Prostate gland (tissue), 2 donors: Measurements from ENCODE around the gene LRRC4C. TPM values are rescaled to one million over a fixed set of nuclear protein-coding genes. Genes with fewer than 3 reads are reported as not detected.

Experiments used
- DNase-seq: peaks from one replicate; pipeline ENCODE4 v3.0.0-alpha.2; 2019; ENCODE audit warnings: low spot score
- H3K27ac ChIP-seq, 2 donors: fragments of 200-600 bp; sonication (generic); 2 replicates each; pipeline ENCODE4 v1.5.1; 2017 to 2019
- H3K27me3 ChIP-seq: fragments of 200-600 bp; sonication (generic); replicated peaks from 2 replicates; pipeline ENCODE4 v1.5.1; 2019; ENCODE audit not compliant: insufficient read depth
- H3K36me3 ChIP-seq, 2 donors: fragments of 200-600 bp; sonication (generic); 1 replicate in 1 of 2; 2 replicates in 1 of 2; pipeline versions ENCODE4 v1.5.1 to v1.8.1; 2017 to 2019
- H3K4me1 ChIP-seq: fragments of 200-600 bp; sonication (generic); replicated peaks from 2 replicates; pipeline ENCODE4 v1.5.1; 2019
- H3K4me3 ChIP-seq, 2 donors: fragments of 200-600 bp; sonication (generic); 2 replicates each; pipeline ENCODE4 v1.5.1; 2017 to 2019
- H3K9me3 ChIP-seq: fragments of 200-600 bp; sonication (generic); 2 replicates; pipeline ENCODE4 v1.5.1; 2017
- POLR2A ChIP-seq: fragments of 450-650 bp; IDR thresholded peaks from one replicate; pipeline ENCODE4 v1.6.1; 2016; ENCODE audit warnings: antibody characterized with exemption, mild to moderate bottlenecking
- POLR2AphosphoS5 ChIP-seq: sonication (generic); formaldehyde crosslinking; IDR thresholded peaks from one replicate; pipeline ENCODE4 v1.6.1; 2017; ENCODE audit warnings: antibody characterized with exemption
- WGBS: methylation state at CpG from one replicate; pipeline ENCODE4 v1.1.5; 2018; 5-methylcytosine and 5-hydroxymethylcytosine counted together
- intact Hi-C: fragments of 100-400 bp; cut with DNase I; formaldehyde crosslinking; loops from one replicate; pipeline ENCODE4 v1.14.2; 2022
- total RNA-seq, 2 donors: library from RNA; depleted of rRNA; stranded (reverse); fragments of >200 nt; gene quantifications; one replicate each; pipeline ENCODE4 v1.1.0, GENCODE V29; 2016
- TF ChIP-seq, protein P1 (sequence below), 4 experiments: fragments of 200-600 bp in 2 of 4; fragments of 450-650 bp in 2 of 4; sonication (generic) in 2 of 4; IDR thresholded peaks; 1 replicate in 3 of 4; 2 replicates in 1 of 4; pipeline ENCODE4 v1.5.1; 2016 to 2019; ENCODE audit warnings: antibody characterized with exemption in 4 of 4, mild to moderate bottlenecking in 2 of 4, moderate library complexity in 2 of 4

LRRC4C gene
- total RNA-seq, 2 donors from 2014 or later: 0.28 TPM; not detected in 1

DNA sequence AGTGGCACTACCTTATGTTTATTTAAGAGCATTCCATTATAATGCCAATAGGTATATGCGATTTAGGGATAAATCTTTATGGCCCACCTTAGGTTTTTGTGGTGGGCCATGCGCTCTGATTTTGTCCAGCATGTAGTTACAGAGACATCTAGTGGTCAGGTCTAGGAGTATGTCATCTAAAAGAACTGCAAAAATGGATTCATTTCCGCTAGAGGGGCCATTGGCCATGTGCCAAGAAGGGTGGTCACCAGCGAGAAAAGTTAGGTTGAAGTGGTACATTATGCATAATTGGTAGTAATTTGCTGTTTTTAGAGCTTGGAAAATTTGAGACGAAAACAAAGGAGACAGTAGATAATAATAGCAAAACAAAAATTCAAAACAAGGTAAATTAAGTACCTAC lies 27.7 kb downstream of the LRRC4C start:
- H3K27ac ChIP-seq: no peak overlapping the region
- intact Hi-C loops: no loop called here
- H3K27me3 ChIP-seq: no peaks in the 10 kb centered on the region
- no peaks in the 10 kb centered on the region for H3K4me1 ChIP-seq
- H3K4me3 ChIP-seq: no peak overlapping the region
- TF ChIP-seq, protein P1, sequence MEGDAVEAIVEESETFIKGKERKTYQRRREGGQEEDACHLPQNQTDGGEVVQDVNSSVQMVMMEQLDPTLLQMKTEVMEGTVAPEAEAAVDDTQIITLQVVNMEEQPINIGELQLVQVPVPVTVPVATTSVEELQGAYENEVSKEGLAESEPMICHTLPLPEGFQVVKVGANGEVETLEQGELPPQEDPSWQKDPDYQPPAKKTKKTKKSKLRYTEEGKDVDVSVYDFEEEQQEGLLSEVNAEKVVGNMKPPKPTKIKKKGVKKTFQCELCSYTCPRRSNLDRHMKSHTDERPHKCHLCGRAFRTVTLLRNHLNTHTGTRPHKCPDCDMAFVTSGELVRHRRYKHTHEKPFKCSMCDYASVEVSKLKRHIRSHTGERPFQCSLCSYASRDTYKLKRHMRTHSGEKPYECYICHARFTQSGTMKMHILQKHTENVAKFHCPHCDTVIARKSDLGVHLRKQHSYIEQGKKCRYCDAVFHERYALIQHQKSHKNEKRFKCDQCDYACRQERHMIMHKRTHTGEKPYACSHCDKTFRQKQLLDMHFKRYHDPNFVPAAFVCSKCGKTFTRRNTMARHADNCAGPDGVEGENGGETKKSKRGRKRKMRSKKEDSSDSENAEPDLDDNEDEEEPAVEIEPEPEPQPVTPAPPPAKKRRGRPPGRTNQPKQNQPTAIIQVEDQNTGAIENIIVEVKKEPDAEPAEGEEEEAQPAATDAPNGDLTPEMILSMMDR (IDR thresholded peaks at IDR 0.05): no peak
- no peak for TF ChIP-seq POLR2A
- TF ChIP-seq POLR2AphosphoS5: no peak
- no peaks in the 10 kb centered on the region for H3K9me3 ChIP-seq
- WGBS: 46% methylated on average over 5 of the region's 5 CpGs
- H3K36me3 ChIP-seq: no peaks in the 10 kb centered on the region
- DNase-seq: no peak

DNA sequence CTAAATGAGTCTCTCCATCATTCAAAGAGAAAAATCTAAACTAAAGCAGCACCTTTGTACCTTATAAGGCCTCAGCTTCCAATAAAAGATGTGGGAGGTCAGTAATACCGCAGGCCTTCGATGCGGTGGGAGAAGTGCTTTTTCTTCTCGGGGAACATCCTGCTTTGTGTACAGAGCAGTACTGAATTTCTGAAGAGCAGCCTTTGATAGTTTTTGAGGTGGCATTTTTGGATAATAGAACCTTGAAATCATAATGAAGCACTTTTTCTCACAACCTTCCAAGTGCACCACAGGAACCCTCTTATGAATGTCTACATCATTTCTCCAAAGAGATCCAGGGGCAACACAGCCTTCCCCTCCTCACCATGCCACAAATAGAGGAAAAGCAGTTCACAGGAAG lies 39.6 kb downstream of the LRRC4C start:
- WGBS: 76% methylated on average over 4 of the region's 4 CpGs
- TF ChIP-seq POLR2A (no peak), POLR2AphosphoS5 (no peak)
- TF ChIP-seq, protein P1 (IDR thresholded peaks at IDR 0.05): no peak
- intact Hi-C loops: no loop called here
- DNase-seq: no peak
- Histone ChIP-seq H3K4me3 (no peak overlapping the region), H3K27ac (no peak overlapping the region), H3K9me3 (no peaks in the 10 kb centered on the region), H3K36me3 (no peaks in the 10 kb centered on the region), H3K27me3 (no peaks in the 10 kb centered on the region), H3K4me1 (no peaks in the 10 kb centered on the region)

DNA sequence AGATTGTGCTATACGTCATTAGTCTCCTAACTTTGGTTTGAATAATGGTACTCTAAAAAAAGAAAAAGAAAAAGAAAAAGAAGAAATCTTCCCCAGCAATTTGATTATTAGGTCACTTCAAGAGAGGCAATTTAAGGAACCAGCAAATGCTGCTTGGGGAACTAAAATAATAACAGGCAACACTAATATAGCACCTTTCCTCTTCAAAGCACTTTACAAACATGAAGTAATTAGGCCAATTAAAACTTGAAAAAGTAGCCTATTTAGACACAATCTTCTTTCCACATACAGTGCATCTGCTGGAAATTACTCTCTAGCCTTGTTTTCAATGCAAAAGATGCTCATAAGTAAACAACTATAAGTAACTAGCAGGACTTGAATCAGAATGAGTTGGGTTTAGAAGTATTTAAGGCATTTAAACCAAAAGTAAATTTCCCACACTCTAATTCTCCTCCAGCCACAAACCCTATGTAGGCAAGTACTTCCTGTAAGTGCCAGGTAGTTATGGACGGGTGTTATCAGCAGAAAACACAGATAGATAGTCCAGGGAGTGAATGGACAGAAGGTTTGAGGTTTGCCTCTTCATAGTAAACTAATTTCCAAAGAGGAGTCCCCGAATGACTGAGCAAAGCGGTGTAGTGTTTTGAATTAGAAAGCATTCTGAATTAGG lies 44.5 kb downstream of the LRRC4C start:
- no peak overlapping the region for H3K4me3 ChIP-seq
- H3K36me3 ChIP-seq: no peaks in the 10 kb centered on the region
- intact Hi-C loops: no loop called here
- 64% methylated on average over 4 of the region's 4 CpGs for WGBS
- TF ChIP-seq POLR2A (no peak), POLR2AphosphoS5 (no peak)
- TF ChIP-seq, protein P1 (IDR thresholded peaks at IDR 0.05): no peak
- DNase-seq: no peak
- no peaks in the 10 kb centered on the region for H3K27me3 ChIP-seq
- no peak overlapping the region for H3K27ac ChIP-seq
- H3K9me3 ChIP-seq: no peaks in the 10 kb centered on the region
- H3K4me1 ChIP-seq: no peaks in the 10 kb centered on the region

DNA sequence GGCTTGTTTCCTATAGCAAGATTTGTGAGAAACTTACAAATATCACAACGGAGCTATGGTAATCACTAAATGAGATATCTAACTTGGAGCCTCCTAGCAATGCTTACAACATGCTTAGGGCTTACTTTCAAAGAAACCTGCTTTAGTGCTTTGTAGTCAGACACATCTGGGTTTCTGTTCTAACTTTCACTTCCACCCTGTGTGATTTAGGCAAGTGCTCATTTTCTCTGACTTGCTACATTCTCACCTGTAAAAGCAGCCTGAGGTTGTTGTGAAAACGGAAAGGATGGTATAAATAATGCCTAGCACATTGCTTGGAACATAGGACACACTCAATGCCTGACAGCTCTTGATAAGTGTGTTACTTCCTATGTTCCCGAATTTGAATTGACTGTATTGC lies 45.6 kb downstream of the LRRC4C start:
- Histone ChIP-seq H3K4me3 (no peak overlapping the region), H3K36me3 (no peaks in the 10 kb centered on the region), H3K9me3 (no peaks in the 10 kb centered on the region), H3K27ac (no peak overlapping the region), H3K4me1 (no peaks in the 10 kb centered on the region), H3K27me3 (no peaks in the 10 kb centered on the region)
- TF ChIP-seq, protein P1 (IDR thresholded peaks at IDR 0.05): no peak
- TF ChIP-seq POLR2A: no peak
- no peak for TF ChIP-seq POLR2AphosphoS5
- no peak for DNase-seq
- WGBS: 30% methylated on average over 3 of the region's 3 CpGs
- intact Hi-C loops: no loop called here

DNA sequence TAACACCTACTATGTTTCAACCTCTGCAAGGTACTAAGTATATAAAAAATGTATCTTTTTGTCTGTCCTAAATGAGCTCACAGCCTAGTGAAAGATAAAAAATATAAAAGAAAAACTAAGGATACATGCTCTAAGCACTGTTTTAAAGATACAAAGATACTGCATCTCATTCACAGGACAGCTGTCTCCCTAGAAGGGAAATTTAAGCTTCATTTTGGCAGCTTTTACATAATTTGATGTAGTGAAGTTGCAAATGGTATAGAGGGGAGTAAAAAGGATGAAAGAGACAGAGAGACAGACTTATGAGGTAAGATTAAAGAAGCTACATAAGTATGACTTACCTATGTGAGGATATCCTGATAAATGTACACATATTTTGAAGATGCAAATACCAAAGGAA lies 53.6 kb downstream of the LRRC4C start:
- Histone ChIP-seq H3K27me3 (no peaks in the 10 kb centered on the region), H3K9me3 (no peaks in the 10 kb centered on the region), H3K27ac (no peak overlapping the region), H3K4me3 (no peak overlapping the region), H3K36me3 (no peaks in the 10 kb centered on the region), H3K4me1 (no peaks in the 10 kb centered on the region)
- intact Hi-C loops: no loop called here
- DNase-seq: no peak
- TF ChIP-seq, protein P1 (IDR thresholded peaks at IDR 0.05): no peak
- no peak for TF ChIP-seq POLR2AphosphoS5
- no peak for TF ChIP-seq POLR2A
